GM21526 (cell line): ENCODE data around the gene TENT5C.

ENCODE experiments used
- ATAC-seq: cut with Tn5 transposase; IDR thresholded peaks from one replicate; pipeline ENCODE4 v1.9.1; 2021; ENCODE audit warnings: moderate library complexity; ENCODE audit not compliant: unreplicated experiment, low FRiP score

Gene TENT5C

DNA sequence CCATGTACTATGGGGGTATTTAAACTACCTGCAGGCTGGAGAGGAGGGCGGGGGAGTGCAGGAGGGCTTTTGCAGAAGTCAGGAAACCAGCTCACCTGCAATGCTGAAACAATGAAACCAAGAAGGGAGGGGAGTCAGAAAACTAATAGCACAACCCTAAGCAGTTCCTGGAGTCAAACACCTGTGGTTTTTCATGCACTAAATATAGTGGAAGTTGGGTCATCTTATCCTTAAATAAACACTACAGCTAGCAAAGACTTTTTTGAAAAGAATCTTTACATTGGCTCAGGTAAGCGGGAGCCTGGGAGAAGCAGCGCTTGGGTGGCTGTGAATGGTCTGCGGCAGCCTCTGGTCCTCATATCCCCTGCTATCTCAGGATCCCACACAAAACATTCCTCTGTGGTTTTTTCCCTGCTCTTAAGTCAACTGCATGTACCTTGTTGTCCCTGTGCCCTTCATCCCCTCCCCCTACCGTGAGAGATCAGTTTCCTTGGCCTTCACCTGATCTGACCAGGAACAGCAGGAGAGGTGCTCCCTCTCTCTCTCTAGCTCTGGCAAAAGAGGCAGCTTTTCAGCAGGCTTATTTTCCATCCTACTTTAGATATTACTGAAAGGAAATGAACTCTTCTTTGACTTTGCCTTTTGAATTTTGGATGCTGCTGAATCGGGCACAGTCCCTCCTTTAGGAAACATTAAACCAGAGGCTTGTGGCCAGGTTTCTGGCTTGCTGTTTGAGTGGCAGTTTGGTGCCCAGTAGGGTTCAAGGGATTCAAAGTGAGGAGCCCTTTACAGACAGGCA lies 26.6 kb downstream of the TENT5C start:
- ATAC-seq = peak; percentile 58

DNA sequence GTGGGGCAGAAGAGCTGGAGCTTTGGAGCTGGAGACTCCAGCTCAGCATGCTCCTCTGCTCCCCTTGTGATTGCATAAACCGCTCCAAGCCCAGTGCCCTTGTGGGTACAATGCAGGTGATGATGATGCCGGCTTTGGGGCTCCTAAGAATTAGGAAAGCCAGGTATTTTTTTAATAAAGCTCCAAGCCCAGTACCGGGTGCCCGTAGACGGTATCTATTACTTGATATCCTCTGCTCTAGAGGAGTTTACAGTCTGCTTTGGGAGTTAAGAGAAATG lies 27.2 kb downstream of the TENT5C start:
- ATAC-seq = no peak

DNA sequence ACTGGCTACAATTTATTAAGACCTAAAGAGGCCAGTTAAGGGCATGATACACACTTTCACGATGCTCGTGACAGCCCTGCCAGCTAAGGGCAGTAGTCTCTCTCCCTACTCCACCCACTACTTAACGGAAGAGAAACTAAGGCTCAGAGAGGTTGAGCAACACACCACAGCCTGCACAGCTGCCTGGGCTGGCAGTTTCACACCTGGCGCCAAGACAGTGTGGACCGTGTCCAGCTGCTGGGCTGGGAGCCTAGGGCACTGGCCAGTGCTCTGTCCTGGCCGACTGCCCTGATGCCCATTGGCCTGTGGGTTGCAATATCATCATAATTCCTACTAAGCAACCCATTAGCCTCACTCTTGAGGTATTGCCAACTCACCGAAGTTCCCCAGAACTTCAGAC lies 27.6 kb downstream of the TENT5C start:
- ATAC-seq = no peak

DNA sequence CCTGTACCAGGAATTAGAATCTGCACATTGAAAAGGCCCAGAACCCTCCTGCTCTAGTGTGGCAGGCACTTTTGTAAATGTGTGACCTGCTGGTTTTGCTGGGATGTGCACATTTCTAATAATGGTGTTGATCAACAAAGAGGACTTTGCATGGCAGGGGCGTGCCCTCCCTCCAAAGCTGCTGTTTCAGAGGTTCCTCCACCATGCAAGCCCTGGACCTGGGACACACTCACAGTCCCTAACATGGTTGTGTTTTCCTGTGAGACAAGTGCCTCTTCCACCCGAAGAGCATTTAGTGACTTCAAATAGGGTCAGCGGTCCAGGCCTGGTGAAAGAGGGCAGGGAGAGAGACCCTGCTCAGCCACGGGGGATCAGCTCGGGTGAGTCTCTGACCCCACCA lies 28.1 kb downstream of the TENT5C start:
- no peak for ATAC-seq

DNA sequence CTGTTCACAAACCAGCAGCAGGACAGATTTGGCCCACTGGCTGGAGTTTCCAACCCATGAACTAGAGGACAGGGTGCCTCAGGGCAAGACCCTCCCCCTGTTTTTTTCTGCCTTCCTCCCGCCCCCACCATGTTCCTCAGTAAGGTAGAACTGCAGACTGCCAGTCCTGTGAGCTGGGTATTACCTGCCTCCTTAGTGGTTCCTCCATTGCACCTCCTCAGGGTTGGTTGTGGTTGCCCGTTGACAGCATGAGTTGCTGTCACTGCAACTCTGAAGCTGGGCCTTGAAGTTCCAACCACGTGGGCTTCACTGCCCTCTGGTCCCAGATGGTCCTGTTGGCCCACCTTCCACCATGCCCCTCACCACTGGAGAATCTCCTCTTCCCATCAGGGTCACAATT lies 28.8 kb downstream of the TENT5C start:
- no peak for ATAC-seq

DNA sequence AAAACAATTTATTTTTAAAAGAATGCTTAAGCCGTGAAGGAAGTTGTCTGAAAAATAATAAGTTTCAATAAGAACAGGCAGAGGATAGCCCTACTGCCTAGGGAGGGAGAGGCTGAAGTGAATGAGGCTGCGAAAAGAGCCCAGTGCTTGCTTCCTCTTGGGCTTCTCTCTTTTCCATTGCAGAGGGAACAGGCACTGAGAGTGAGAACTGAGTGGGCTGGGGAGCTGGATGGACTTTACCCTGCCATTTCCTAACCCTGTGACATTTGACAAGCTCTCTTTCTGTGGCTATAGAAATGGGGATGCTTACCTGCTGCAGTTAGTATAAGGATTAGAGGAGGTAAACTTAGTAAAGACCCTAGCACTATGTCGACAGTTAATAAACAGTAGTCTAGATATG lies 30.0 kb downstream of the TENT5C start:
- ATAC-seq = no peak

DNA sequence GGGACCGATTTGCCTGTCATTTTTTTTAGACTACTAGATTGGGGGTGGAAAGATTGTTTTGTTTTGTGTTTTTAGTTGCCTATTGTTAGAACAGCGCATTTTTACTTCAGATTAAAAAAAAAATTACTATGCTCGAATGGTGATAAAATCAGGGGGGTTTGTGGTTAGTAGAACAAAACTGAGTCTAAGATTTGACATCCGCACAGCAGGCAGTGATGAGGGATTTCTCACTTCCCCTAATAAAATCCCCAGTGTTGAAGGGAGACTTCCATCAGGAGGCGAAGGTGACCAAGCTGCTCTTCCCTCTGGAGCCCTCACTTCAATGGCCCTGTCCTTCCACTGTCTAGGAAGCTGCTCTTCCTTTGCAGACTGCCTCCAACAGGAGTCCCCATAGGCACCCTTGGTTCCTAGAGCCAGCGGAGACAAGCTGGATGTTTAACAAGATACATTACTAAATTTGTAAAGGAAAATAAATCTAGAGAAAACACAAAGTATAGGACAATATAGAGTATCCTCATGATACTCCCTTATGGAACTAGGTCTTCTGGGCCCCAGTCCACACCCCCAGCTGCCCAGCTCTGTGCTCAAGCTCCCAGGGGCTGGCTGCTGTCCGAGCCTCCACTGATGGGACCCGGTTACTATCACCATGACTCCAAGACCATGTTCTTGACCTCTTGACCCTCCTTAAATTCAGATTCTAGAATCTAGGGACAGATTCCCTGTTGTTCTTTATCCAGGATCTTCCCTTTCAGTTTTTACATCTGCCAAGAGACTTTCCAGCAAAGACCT lies 31.0 kb downstream of the TENT5C start:
- no peak for ATAC-seq

DNA sequence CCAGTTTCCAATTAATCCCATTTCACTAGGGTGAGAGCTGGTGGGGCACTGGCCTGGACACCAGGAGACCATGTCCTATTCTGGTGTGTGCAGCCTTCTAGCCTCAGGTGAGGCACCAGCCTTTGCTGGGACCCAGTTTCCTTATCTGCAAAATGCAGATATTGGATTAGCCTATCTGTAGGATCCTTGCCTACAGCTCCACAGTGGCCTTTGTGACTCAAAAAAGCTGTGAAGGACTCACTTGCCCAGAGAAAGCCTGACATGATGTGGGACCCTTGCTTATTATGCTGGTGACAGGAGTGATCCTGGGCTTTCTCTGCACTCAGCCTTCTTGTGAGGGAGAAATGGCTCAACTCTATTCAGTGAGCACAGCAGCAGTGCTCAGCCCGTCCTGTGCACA lies 32.3 kb downstream of the TENT5C start:
- ATAC-seq = no peak

DNA sequence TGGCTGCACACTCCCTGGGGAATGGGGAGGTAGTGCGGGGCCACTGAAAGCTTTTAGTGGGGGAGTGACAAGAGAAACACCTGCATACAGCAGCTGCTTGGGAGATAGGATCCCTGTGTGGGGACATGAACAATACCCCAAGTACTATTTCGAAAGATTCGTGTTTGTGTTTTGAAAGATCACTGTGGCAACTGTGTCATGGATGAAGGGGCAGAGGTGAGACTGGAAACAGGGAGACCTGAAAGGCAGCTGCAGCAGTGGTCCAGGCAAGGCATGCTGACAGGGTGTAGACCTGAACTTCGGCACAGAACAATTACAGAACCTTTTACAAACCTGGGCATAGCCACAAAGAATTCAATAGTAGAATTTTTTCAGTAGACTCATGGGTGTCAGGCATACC lies 32.9 kb downstream of the TENT5C start:
- no peak for ATAC-seq

DNA sequence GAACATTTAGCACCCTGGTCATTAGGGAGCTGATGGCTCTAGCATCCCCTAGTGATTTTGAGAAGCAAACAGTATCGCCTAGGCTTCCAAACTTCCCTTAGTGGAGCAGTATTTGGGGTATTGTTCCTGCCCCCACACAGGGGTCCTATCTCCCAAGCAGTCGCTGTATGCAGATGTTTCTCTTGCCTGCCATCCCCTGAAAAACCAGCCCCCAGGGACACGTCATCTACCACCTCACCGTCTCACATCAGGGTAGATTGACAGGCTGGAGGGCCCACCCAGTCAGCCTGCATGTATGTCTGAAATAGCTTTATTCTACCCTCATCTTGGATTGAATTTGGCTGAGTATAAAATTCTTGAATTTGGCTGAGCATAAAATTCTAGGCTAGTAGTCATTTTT lies 33.9 kb downstream of the TENT5C start:
- ATAC-seq = no peak

DNA sequence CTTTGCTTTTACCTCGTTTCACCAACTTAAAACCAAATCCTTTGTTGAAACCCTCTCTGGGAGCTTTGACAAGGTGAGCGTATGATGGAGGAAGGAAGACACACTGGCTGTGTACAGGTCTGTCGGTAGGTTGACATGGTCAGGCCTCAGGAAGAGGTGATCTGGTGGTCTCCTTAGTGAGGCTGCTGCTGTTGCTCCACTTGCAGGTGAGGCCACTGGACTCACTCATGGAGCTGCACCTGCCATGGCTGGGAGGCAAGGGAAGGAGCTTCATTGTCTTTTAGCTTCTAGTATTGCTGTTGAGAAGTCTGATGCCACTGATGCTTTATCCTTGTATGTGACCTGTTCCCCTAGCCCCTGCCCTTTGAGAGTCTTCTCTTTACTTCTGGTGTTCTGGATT lies 35.7 kb downstream of the TENT5C start:
- ATAC-seq = no peak

DNA sequence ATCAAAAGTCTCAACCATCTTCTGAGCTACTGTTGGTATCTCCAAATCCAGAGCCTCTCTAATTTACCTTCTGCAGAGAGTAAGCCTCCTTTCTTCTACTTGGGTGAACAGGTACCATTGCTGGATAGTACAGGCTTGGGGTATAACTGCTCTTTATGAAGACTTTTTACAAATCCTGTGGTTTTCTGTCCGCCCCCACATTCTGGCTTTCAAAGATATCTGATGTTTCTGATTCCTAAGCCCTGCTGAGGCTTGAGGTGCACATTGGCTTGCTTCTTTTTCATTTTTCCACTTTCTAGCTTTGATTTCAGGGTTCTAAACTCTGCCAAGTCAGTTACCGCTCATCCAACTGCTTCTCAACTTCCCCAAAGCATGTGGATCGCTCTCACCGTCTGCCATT lies 37.1 kb downstream of the TENT5C start:
- no peak for ATAC-seq

DNA sequence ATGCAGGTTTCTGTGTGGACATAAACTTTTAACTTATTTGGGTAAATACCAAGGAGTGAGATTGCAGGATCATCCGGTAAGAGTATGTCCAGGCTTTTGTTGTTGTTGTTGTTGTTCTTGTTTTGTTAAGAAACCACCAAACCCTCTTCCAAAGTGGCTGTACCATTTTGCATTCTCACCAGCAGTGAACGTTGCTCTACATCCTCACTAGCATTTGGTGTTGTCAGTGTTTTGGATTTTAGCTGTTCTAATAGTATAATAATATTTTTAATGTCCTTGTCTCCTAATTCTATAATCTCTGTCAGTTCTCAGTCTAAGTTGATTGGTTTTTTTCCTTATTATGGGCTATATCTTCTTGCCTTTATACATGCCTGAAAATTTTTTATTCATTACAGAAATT lies 37.8 kb downstream of the TENT5C start:
- no peak for ATAC-seq

DNA sequence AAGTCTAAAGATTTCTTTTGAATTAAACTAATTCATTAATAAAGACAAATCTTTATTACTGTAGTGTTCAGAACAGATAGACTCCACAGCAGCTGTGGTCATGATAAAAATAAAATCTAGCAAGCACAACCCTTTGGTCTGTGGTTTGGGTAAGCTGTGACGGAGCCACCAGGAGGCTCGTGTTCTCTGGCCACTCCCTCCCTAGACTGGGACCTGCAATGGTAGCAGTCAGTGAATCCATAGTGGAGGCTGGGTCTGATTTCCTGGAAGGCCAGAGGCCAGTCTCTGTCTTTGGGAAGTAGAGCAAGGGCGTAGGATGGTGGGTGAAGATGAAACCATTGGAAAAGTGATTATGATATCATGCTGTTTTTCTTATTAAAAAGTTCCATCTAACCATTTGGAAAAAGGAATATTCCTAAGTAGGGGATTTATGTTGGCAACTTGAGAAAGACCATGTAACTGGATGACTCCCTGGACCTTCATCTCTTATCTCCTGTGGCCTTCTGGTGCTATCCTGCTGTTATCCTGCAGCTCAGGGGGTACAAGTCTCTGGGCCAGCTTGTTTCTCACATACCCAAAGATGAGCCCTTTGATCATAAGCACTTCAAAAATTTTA lies 39.0 kb downstream of the TENT5C start:
- no peak for ATAC-seq

DNA sequence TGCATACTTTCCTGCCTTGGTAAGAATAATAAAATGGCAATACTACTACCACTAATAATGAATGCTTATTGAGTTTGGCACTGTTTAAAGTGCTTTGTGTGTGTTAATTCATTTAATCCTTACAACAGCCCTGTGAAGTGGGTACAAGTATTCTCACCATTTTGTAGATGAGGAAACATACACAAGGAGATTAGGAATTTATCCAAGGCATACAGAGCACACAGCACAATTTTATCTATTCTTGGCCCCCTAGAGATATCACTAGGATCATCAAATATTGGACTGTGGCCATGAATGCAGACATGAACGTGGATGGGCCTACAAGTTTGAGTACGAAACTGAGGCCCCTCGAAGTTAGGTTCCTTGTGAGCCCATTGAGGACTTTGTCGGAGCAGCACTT lies 39.5 kb downstream of the TENT5C start:
- ATAC-seq = no peak

DNA sequence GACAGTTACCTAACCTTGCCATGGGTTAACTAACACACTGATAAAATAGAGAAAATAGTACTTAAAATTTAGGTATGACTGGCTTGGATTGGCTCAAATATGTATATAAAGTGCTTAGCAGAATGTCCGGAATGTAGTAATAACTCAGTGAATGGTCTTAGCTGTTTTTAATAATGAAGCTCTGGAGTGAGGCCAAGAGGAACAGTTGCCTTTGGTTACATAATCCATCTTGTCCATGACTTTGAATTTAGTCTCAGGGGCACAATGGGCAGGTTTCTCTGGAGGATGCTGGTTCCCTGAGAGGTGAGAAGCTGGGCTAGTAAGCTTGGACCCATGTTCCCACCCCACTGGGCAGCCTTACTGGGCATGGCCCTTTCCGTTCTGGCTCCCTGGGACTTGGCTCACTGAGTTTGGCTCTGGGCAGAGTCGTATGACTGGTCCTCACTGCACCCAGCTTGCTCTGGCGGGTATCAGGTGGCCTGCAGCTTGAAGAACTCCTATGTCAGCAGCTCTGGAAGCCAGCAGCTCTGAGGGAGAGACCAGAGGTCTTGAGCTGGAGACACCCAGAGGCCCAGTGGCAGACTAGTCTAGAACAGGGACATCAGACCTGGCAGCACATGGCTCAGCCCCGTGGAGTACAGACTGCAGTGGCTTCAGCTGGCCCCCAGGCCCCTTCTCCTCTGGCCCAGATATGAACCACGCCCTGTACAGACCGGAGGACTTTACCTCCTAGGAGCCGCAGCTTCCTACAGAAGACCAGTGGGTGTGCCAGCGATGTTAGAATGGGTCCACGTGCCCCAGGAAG lies 40.4 kb downstream of the TENT5C start:
- ATAC-seq = no peak

DNA sequence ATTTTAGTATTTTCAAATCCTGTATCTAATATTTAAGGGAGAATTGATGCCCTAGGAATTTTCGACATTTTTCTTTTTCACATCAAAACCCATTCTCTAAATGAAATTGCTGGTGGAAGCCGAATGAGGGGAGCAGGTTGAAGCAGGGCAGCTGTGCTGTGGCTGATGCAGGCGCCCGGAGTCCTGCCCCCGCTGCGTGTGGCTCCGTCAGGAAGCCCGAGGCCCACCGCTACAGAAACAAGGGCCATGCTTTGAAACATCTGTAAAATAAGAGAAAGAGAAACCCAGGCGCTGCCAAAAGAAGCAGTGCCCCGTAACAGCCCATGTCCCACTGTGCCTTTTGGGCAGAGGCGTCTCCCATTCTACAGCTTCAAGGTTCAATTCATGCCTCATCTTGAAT lies 41.1 kb downstream of the TENT5C start:
- ATAC-seq = no peak

DNA sequence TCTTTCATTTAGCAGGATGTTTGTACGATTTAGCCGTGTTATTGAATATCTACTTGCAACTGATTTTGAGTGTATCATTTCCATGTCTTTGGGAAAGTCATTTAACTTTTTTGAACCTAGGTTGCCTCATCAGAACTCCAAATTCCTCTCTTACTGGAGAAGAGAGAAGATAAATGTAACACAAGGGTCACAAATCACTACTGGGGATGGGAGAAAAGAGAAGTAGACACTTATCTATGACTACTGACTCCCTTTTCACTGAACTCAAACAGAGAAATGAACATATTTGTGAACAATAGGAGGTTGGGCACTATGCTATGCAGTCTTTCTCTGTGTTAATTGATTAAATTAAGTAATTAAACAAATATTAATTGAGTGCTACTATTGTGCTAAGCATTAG lies 42.2 kb downstream of the TENT5C start:
- no peak for ATAC-seq

DNA sequence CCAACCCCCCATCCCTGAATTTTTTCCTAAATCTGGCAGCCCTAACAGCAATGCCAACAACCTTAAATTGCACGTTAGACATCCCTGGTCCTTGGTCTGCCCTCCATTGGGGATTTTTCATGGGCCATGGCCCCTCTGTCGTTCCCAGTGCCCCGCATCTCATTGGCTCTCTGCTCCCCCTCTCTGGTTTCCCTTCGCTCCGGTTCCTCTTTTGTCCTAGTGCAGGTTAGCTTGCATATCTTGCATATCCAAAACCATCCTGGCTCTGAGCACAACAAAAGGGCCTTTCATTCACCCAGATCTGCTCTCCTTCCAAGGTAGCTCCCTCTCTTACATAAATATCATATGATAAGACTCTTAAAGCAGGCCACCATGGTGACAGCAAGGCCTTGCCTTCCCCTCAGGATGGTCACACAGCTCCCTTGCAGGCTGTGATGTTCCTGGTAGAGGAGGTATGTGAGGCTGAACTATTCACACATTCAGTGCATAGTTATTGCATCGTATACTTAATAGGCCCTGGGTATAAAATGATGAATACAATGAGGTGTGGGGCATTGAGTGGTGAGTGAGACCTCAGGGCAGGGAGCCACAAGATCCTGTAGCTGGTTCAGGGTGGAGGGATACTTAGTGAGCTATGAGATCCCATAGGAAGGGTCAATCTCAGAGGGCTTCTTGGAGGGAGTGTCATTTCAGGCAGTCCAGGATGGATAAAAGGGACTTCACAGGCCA lies 45.2 kb downstream of the TENT5C start:
- no peak for ATAC-seq

DNA sequence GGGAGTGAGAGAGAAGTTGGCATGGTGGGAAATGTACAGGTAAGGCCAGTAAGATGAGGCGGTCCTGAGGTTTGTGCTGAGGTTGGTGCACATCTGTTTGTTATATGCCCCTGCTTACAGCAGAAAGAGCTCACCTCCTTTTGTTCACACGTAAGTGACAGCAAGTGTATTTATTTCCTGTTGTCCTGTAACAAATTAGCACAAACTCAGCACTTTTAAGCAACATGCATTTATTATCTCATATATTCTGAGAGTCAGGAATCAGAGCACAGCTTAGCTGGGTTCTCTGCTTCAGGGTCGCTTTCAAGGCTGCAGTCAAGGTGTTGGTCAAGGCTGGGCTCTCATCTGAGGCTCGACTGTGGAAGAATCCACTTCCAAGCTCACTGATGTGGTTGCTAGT lies 45.8 kb downstream of the TENT5C start:
- ATAC-seq = no peak
